A549 (cell line): Measurements from ENCODE around the gene SURF2. TPM values are rescaled to one million over a fixed set of nuclear protein-coding genes. Genes with fewer than 3 reads are reported as not detected.
"Not testable (repeated sequence)": the region's sequence is repeated elsewhere in the genome, so short reads cannot be mapped to it uniquely, and the experiment has no call there.

ENCODE experiments used
- ATAC-seq, 2 experiments: fragments of 200-7000 bp in 1 of 2; fragments of >200 bp in 1 of 2; cut with Nextera tagmentation in 1 of 2; cut with Tn5 transposase in 1 of 2; 3 replicates each; pipeline versions ENCODE4 v1.8.0 to v1.9.1; 2018 to 2020; ENCODE audit warnings: mild to moderate bottlenecking in 1 of 2, moderate library complexity in 1 of 2
- CTCF ChIA-PET: fragments of 300-600 bp; sonication (Branson Sonifier 250); formaldehyde crosslinking; extraction: SDS; loops from one replicate; lab custom pipeline; 2021; ENCODE audit warnings: antibody characterized with exemption, inconsistent platforms; lab: Yijun Ruan, JAX
- POLR2A ChIA-PET: fragments of 350-600 bp; formaldehyde crosslinking; extraction: SDS; loops from one replicate; lab custom pipeline; 2021; ENCODE audit warnings: antibody characterized with exemption, inconsistent platforms; lab: Yijun Ruan, JAX
- DNase-seq, 2 experiments: peaks; one replicate each; pipeline versions ENCODE4 v3.0.0 to v3.0.0-alpha.2; 2011 to 2016; ENCODE audit warnings: low read depth in 1 of 2, low spot score in 1 of 2
- FAIRE-seq: peaks from 2 replicates; lab custom pipeline; 2011; peaks lifted over from hg19 to GRCh38; lab: Jason Lieb, UNC
- H3K27ac ChIP-seq, 2 experiments: fragments of >200 bp; sonication (Bioruptor Twin); formaldehyde crosslinking; 3 replicates each; pipeline ENCODE4 v1.5.1; 2016 to 2017
- H3K4me1 ChIP-seq: fragments of >200 bp; sonication (Bioruptor Twin); formaldehyde crosslinking; 3 replicates; pipeline ENCODE4 v1.6.1; 2016
- H3K4me2 ChIP-seq: fragments of >200 bp; sonication (Bioruptor Twin); formaldehyde crosslinking; 3 replicates; pipeline ENCODE4 v1.6.1; 2016
- H3K4me3 ChIP-seq: fragments of >200 bp; sonication (Bioruptor Twin); formaldehyde crosslinking; 3 replicates; pipeline ENCODE4 v1.5.1; 2016
- H3K9me3 ChIP-seq: fragments of >200 bp; sonication (Bioruptor Twin); formaldehyde crosslinking; 3 replicates; pipeline ENCODE4 v1.6.1; 2016
- BHLHE40 ChIP-seq: IDR thresholded peaks from 2 replicates; pipeline ENCODE4 v1.6.1; 2012; ENCODE audit warnings: low read depth, low read length, inconsistent platforms
- CBX8 ChIP-seq: fragments of 200-600 bp; sonication (generic); IDR thresholded peaks from 2 replicates; pipeline ENCODE4 v1.6.1; 2016
- CHD4 ChIP-seq: fragments of 200-600 bp; sonication (generic); IDR thresholded peaks from 2 replicates; pipeline ENCODE4 v1.6.1; 2016; ENCODE audit warnings: antibody characterized with exemption, mild to moderate bottlenecking, borderline replicate concordance
- EHMT2 ChIP-seq: fragments of 200-600 bp; sonication (generic); IDR thresholded peaks from 2 replicates; pipeline ENCODE4 v1.6.1; 2016; ENCODE audit warnings: antibody characterized with exemption, low read depth, mild to moderate bottlenecking, moderate library complexity
- FOSB ChIP-seq: fragments of 250-450 bp; sonication (Bioruptor Pico); IDR thresholded peaks from 2 replicates; pipeline ENCODE4 v1.5.0; 2020; ENCODE audit warnings: mild to moderate bottlenecking, moderate library complexity
- FOSL2 ChIP-seq, 2 experiments: fragments of 450-650 bp in 1 of 2; fragments of >200 bp in 1 of 2; sonication (Bioruptor Twin) in 1 of 2; formaldehyde crosslinking; IDR thresholded peaks; 2 replicates each; pipeline versions ENCODE4 v1.5.0 to v1.6.1; 2016 to 2020; ENCODE audit warnings: mild to moderate bottlenecking in 1 of 2, moderate library complexity in 1 of 2
- MAFK ChIP-seq: fragments of 450-650 bp; IDR thresholded peaks from 2 replicates; pipeline ENCODE4 v1.6.1; 2014; ENCODE audit not compliant: partially characterized antibody
- MYC ChIP-seq: IDR thresholded peaks from 2 replicates; pipeline ENCODE4 v1.6.1; 2012; ENCODE audit warnings: mild to moderate bottlenecking, inconsistent platforms, low read length, improper control_type of control experiment, borderline replicate concordance
- RAD21 ChIP-seq, 2 experiments: fragments of >200 bp in 1 of 2; sonication (Bioruptor Twin) in 1 of 2; formaldehyde crosslinking in 1 of 2; IDR thresholded peaks in 1 of 2; conservative IDR thresholded peaks in 1 of 2; 2 replicates in 1 of 2; 3 replicates in 1 of 2; pipeline ENCODE4 v1.6.1; 2012 to 2018; ENCODE audit warnings: inconsistent platforms in 1 of 2
- RNF2 ChIP-seq: fragments of 200-600 bp; sonication (generic); IDR thresholded peaks from 2 replicates; pipeline ENCODE4 v1.6.1; 2016; ENCODE audit warnings: low read depth, mild to moderate bottlenecking, antibody characterized with exemption, moderate library complexity, borderline replicate concordance
- SMC3 ChIP-seq: fragments of >200 bp; sonication (Bioruptor Twin); formaldehyde crosslinking; IDR thresholded peaks from 3 replicates; pipeline ENCODE4 v1.6.1; 2018; ENCODE audit warnings: inconsistent platforms
- TFCP2L1 ChIP-seq: fragments of 250-450 bp; sonication (Bioruptor Pico); IDR thresholded peaks from 2 replicates; pipeline ENCODE4 v1.5.0; 2021; ENCODE audit warnings: mild to moderate bottlenecking
- ZNF302 ChIP-seq: fragments of 250-450 bp; sonication (Bioruptor Pico); IDR thresholded peaks from 2 replicates; pipeline ENCODE4 v1.9.0; 2021; ENCODE audit warnings: inconsistent platforms, mild to moderate bottlenecking, moderate library complexity
- whole genome bisulfite sequencing: methylation state at CpG from one replicate; pipeline ENCODE4 v1.1.6; 2017; ENCODE audit errors: missing lambda C conversion rate; 5-methylcytosine and 5-hydroxymethylcytosine counted together
- polyA plus RNA-seq, 4 experiments: library from polyadenylated mRNA; depleted of rRNA in 3 of 4; stranded (reverse); fragments of >200 nt; fragmentation: RNase III in 1 of 4; extraction: RNeasy Plus Mini Kit Qiagen cat#74134 plus additional on column Dnase treatment in 1 of 4; gene quantifications; 2 replicates in 3 of 4; 3 replicates in 1 of 4; pipeline ENCODE4 v1.2.3, GENCODE V29; 2011 to 2017
- TF ChIP-seq, protein P1 (sequence below): fragments of >200 bp; sonication (Bioruptor Twin); formaldehyde crosslinking; IDR thresholded peaks from 3 replicates; pipeline ENCODE4 v1.5.1; 2016
- TF ChIP-seq, protein P2 (sequence below): fragments of 450-650 bp; IDR thresholded peaks from 2 replicates; pipeline ENCODE4 v1.6.1; 2014; ENCODE audit warnings: antibody characterized with exemption
- TF ChIP-seq, protein P3 (sequence below): IDR thresholded peaks from 2 replicates; pipeline ENCODE4 v1.6.1; 2012; ENCODE audit warnings: low read depth, borderline replicate concordance

SURF2 gene
- polyA plus RNA-seq, 2 of the 4 experiments (the other 2 are of a cell fraction), result 25.2 to 34.9 TPM

DNA sequence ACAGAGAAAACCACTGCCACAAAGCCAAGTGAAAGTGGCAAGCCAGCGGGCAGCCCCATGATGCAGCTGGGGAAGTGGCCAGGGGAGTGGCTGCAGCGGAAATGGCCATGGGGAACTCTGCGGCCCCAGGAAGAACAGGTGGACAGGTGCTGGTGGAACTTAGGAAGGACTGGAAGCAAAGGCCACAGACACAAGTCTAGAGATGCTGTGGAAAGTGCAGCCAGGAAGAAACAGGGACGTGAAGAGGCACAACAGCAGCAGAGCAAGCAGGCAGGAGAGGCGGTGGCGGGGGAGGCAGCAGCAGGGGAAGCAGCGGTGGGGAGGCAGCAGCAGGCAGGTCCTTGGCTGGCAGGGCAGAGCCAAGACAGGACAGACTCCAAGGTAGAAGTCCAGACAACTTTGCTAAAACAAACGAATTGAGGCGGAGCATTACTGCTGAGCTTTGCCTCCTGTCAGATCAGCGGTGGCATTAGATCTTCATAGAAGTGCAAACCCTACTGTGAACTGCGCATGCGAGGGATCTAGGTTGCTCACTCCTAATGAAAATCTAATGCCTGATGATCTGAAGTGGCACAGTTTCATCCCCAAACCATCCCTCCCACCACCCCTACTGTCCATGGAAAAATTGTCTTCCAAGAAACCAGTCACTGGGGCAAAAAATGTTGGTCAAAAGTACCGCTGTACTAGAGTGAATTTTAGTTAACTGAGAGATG lies 32.2 kb upstream of the SURF2 start:
- ChIA-PET CTCF (interaction anchor here (2.3 to 4.7 kb wide), 2 partner anchors 85 to 138 kb away, joined by 10 to 16 read pairs; no protein-coding TSS in a partner anchor), POLR2A (no interaction called here)
- H3K4me1 ChIP-seq, result no peaks in the 10 kb centered on the region
- DNase-seq (no peak), FAIRE-seq (no peak), ATAC-seq (no peak)
- H3K27ac ChIP-seq, result no peak overlapping the region
- H3K4me2 ChIP-seq, result no peak overlapping the region
- 0 out of 3 replicates have a peak, but pooled peaks cover 5% of the 10 kb centered on the region for H3K9me3 ChIP-seq
- WGBS, result 65% methylated on average over 13 of the region's 13 CpGs
- TF ChIP-seq ZNF302 (CRISPR knock-in tag) (no peak), SMC3 (no peak), MAFK (no peak), RAD21 (conservative IDR thresholded peaks at IDR 0.05 in 1 of 2, IDR thresholded peaks at IDR 0.05 in 1 of 2) (no peak), RNF2 (no peak), CBX8 (no peak), TFCP2L1 (no peak), FOSL2 (IDR thresholded peaks at IDR 0.05) (no peak), FOSL2 (CRISPR knock-in tag; IDR thresholded peaks at IDR 0.05) (no peak), EHMT2 (no peak), MYC (no peak), BHLHE40 (no peak)
- TF ChIP-seq, protein P1, sequence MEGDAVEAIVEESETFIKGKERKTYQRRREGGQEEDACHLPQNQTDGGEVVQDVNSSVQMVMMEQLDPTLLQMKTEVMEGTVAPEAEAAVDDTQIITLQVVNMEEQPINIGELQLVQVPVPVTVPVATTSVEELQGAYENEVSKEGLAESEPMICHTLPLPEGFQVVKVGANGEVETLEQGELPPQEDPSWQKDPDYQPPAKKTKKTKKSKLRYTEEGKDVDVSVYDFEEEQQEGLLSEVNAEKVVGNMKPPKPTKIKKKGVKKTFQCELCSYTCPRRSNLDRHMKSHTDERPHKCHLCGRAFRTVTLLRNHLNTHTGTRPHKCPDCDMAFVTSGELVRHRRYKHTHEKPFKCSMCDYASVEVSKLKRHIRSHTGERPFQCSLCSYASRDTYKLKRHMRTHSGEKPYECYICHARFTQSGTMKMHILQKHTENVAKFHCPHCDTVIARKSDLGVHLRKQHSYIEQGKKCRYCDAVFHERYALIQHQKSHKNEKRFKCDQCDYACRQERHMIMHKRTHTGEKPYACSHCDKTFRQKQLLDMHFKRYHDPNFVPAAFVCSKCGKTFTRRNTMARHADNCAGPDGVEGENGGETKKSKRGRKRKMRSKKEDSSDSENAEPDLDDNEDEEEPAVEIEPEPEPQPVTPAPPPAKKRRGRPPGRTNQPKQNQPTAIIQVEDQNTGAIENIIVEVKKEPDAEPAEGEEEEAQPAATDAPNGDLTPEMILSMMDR, result no peak
- TF ChIP-seq, protein P2, sequence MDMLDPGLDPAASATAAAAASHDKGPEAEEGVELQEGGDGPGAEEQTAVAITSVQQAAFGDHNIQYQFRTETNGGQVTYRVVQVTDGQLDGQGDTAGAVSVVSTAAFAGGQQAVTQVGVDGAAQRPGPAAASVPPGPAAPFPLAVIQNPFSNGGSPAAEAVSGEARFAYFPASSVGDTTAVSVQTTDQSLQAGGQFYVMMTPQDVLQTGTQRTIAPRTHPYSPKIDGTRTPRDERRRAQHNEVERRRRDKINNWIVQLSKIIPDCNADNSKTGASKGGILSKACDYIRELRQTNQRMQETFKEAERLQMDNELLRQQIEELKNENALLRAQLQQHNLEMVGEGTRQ, result no peak
- TF ChIP-seq, all 56 proteins: peak for 0
- H3K4me3 ChIP-seq, result no peak overlapping the region

DNA sequence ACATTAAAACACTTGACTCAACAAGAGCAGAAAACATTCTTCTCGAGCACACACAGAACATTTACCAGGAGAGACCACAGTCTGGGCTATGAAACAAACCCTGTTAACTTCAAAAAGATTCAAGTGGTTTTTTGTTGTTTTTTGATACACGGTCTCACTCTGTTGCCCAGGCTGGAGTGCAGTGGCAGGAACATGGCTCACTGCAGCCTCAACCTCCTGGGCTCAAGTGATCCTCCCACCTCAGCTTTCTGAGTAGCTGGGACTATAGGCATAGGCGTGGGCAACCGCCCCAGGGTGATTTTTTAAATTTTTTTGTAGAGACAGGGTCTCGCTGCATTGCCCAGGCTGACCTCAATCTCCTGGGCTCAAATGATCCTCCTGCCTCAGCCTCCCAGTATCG lies 29.3 kb upstream of the SURF2 start:
- H3K27ac ChIP-seq, DNase-seq, H3K4me2 ChIP-seq, H3K4me3 ChIP-seq, H3K4me1 ChIP-seq, ATAC-seq, FAIRE-seq, H3K9me3 ChIP-seq: not testable (repeated sequence)
- 35% methylated on average over 6 of the region's 6 CpGs for WGBS
- POLR2A ChIA-PET, result interaction anchor here (0.8 kb wide), 1 partner anchor 12 kb away, joined by 3 read pairs; no protein-coding TSS in a partner anchor
- CTCF ChIA-PET, result interaction anchor here (4.7 to 6.5 kb wide), 2 partner anchors 88 to 139 kb away, joined by 16 to 82 read pairs; no protein-coding TSS in a partner anchor

DNA sequence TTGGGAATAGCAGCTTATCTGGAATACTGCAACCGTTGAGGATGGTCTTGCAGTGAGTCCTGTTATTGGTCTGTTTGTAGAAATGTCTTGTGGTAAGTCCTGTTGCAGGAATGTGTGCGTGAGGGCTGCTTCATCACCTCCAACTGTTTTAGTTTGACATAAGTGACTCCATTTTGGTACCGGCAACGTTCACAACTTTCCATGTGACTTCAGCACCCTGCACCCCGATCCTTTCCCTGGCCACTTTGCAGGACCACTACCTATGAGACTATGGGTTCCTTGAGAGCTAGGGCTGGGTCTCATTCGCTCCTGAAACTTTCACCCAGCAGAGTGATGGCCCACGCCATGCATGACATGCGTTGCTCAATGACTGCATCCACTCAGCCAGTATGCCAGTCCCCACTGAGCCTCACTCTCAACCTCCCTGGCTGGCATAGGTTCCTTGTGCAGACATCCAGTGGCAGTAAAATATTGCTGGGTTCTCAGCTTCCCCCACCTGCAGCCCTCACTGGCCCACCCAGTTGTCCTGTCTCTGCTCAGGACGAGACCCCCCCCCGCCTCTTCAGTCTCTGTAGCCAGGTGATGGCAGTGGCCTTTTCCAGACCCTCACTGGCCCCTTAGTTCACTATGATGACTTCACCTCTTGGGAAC lies 28.4 kb upstream of the SURF2 start:
- H3K4me3 ChIP-seq, result no peak overlapping the region
- ChIA-PET POLR2A (no interaction called here), CTCF (interaction anchor here (4.7 to 6.5 kb wide), 2 partner anchors 89 to 140 kb away, joined by 16 to 82 read pairs; no protein-coding TSS in a partner anchor)
- TF ChIP-seq FOSB (CRISPR knock-in tag) (no peak), RAD21 (conservative IDR thresholded peaks at IDR 0.05 in 1 of 2, IDR thresholded peaks at IDR 0.05 in 1 of 2) (no peak), CHD4 (no peak)
- TF ChIP-seq, protein P3, sequence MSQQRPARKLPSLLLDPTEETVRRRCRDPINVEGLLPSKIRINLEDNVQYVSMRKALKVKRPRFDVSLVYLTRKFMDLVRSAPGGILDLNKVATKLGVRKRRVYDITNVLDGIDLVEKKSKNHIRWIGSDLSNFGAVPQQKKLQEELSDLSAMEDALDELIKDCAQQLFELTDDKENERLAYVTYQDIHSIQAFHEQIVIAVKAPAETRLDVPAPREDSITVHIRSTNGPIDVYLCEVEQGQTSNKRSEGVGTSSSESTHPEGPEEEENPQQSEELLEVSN, result no peak
- no peaks in the 10 kb centered on the region for H3K4me1 ChIP-seq
- FAIRE-seq, result no peak
- no peak overlapping the region for H3K4me2 ChIP-seq
- no peak for DNase-seq
- H3K27ac ChIP-seq, result no peak overlapping the region
- 0 out of 3 replicates have a peak, but pooled peaks cover 5% of the 10 kb centered on the region for H3K9me3 ChIP-seq
- peak in 1 of 2 experiments; percentile 17; a peak in 2 of 6 replicates for ATAC-seq
- 76% methylated on average over 10 of the region's 10 CpGs for WGBS
